Measurements from ENCODE around the gene FGFR4.

Gene FGFR4

GRCh38 chr5:177131352-177132135 lies 44.8 kb downstream of the FGFR4 start:
- ChIA-PET POLR2A (no interaction called here), CTCF (interaction anchor here (1.1 to 5.1 kb wide), 4 partner anchors 13 to 177 kb away, joined by 3 to 55 read pairs (median 6); no protein-coding TSS in a partner anchor)
- no peak for DNase-seq (ENCODE audit: low read depth, low spot score)
- no peak for TF ChIP-seq CTCF (IDR thresholded peaks at IDR 0.05; ENCODE audit: insufficient read depth, low read length, missing control alignments)
- no peak overlapping the region for H3K4me3 ChIP-seq (ENCODE audit: low read depth, low read length)

GRCh38 chr5:177132136-177133095 lies 45.7 kb downstream of the FGFR4 start:
- ChIA-PET POLR2A (no interaction called here), CTCF (interaction anchor here (1.0 to 5.1 kb wide), 5 partner anchors 11 to 176 kb away, joined by 3 to 55 read pairs (median 4); no protein-coding TSS in a partner anchor)
- no peak for DNase-seq (ENCODE audit: low read depth, low spot score)
- TF ChIP-seq CTCF (IDR thresholded peaks at IDR 0.05; ENCODE audit: insufficient read depth, low read length, missing control alignments): no peak
- no peak overlapping the region for H3K4me3 ChIP-seq (ENCODE audit: low read depth, low read length)

- H3K4me3 ChIP-seq (ENCODE audit: low read depth, low read length): peak within 1 kb of the TSS; percentile 64
- no peak for DNase-seq (ENCODE audit: low read depth, low spot score)
- POLR2A ChIA-PET: interaction anchor here (1.1 kb wide), 1 partner anchor 11 kb away, joined by 3 read pairs; no protein-coding TSS in a partner anchor
- TF ChIP-seq CTCF (IDR thresholded peaks at IDR 0.05; ENCODE audit: insufficient read depth, low read length, missing control alignments): no peak
- CTCF ChIA-PET: interaction anchor here (1.0 to 1.7 kb wide), 2 partner anchors 12 to 20 kb away, joined by 3 to 5 read pairs; no protein-coding TSS in a partner anchor
Observed at GRCh38 chr5:177133096-177133852, 46.6 kb downstream of the FGFR4 start, which contains the start of gene NSD1. Gene NSD1, plus strand, starts transcription at chr5:177133773. Its CDS starts 1,331 bp downstream, at chr5:177135104.

- H3K4me3 ChIP-seq (ENCODE audit: low read depth, low read length): peak overlapping the region; percentile 64
- ChIA-PET POLR2A (interaction anchor here (1.1 kb wide), 1 partner anchor 12 kb away, joined by 3 read pairs; no protein-coding TSS in a partner anchor), CTCF (interaction anchor here (1.7 to 2.4 kb wide), 2 partner anchors 20 to 21 kb away, joined by 5 to 7 read pairs; no protein-coding TSS in a partner anchor)
- TF ChIP-seq CTCF (IDR thresholded peaks at IDR 0.05; ENCODE audit: insufficient read depth, low read length, missing control alignments): no peak
- no peak for DNase-seq (ENCODE audit: low read depth, low spot score)
Observed at GRCh38 chr5:177133853-177134696, 47.4 kb downstream of the FGFR4 start.

GRCh38 chr5:177134697-177135225 lies 48.0 kb downstream of the FGFR4 start:
- CTCF ChIA-PET: interaction anchor here (1.7 to 2.4 kb wide), 2 partner anchors 20 to 22 kb away, joined by 5 to 7 read pairs; no protein-coding TSS in a partner anchor
- no peak for TF ChIP-seq CTCF (IDR thresholded peaks at IDR 0.05; ENCODE audit: insufficient read depth, low read length, missing control alignments)
- POLR2A ChIA-PET: no interaction called here
- DNase-seq (ENCODE audit: low read depth, low spot score): no peak
- peak overlapping the region; percentile 64 for H3K4me3 ChIP-seq (ENCODE audit: low read depth, low read length)
